ENCODE measurements around the gene SBK3. TPM values are rescaled to one million over a fixed set of nuclear protein-coding genes. Genes with fewer than 3 reads are reported as not detected.
"Not testable (repeated sequence)": the region's sequence is repeated elsewhere in the genome, so short reads cannot be mapped to it uniquely, and the experiment has no call there.

The SBK3 gene
- total RNA-seq, 1 experiment from 2014 or later, result 4.0 TPM

GRCh38 chr19:55535173-55535964 is 10.0 kb downstream of the SBK3 start:
- POLR2A ChIA-PET, result interaction anchor here (0.7 kb wide), 1 partner anchor 9 kb away, joined by 4 read pairs; no protein-coding TSS in a partner anchor
- no TSS peak for BruUV-seq (replicated peaks)

GRCh38 chr19:55534280-55534679 is 11.1 kb downstream of the SBK3 start:
- ATAC-seq; H3K36me3 ChIP-seq (ENCODE audit: control insufficient read depth, insufficient read depth, low read length); BruUV-seq (replicated peaks): not testable (repeated sequence)

More at GRCh38 chr19:55535173-55535964, 10.0 kb downstream of the SBK3 start:
- Histone ChIP-seq H3K4me3 (ENCODE audit: low read depth in 2 of 2, low read length in 2 of 2) (no peak overlapping the region), H3K27me3 (ENCODE audit: control insufficient read depth, insufficient read depth, low read length) (no peaks in the 10 kb centered on the region), H3K4me1 (ENCODE audit: control insufficient read depth, insufficient read depth, low read length) (peaks cover 6% of the 10 kb centered on the region), H3K27ac (ENCODE audit: low read length) (no peak overlapping the region), H3K9me3 (ENCODE audit: control insufficient read depth, insufficient read depth, low read depth, low read length) (no peaks in the 10 kb centered on the region), H3K36me3 (ENCODE audit: control insufficient read depth, insufficient read depth, low read length) (no peaks in the 10 kb centered on the region)
- intact Hi-C loops (cut with micrococcal nuclease; ENCODE audit: unreplicated experiment) (no loop called here), in situ Hi-C loops (cut with HindIII; ENCODE audit: low pct_unique_long_range_greater_than_20kb, low sequenced_read_pairs) (no loop called here)
- ATAC-seq, result peak; percentile 57; the same call in 1 of the 2 replicates
- TF ChIP-seq POLR2AphosphoS5 (IDR thresholded peaks at IDR 0.05; ENCODE audit: low read depth, low read length), result no peak
- TF ChIP-seq, protein P1, sequence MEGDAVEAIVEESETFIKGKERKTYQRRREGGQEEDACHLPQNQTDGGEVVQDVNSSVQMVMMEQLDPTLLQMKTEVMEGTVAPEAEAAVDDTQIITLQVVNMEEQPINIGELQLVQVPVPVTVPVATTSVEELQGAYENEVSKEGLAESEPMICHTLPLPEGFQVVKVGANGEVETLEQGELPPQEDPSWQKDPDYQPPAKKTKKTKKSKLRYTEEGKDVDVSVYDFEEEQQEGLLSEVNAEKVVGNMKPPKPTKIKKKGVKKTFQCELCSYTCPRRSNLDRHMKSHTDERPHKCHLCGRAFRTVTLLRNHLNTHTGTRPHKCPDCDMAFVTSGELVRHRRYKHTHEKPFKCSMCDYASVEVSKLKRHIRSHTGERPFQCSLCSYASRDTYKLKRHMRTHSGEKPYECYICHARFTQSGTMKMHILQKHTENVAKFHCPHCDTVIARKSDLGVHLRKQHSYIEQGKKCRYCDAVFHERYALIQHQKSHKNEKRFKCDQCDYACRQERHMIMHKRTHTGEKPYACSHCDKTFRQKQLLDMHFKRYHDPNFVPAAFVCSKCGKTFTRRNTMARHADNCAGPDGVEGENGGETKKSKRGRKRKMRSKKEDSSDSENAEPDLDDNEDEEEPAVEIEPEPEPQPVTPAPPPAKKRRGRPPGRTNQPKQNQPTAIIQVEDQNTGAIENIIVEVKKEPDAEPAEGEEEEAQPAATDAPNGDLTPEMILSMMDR (IDR thresholded peaks at IDR 0.05), result no peak
- TF ChIP-seq REST (IDR thresholded peaks at IDR 0.05; ENCODE audit: insufficient read depth in 1 of 2, low read depth in 2 of 2, low read length in 1 of 2), result no peak
- no peak for TF ChIP-seq TCF7L2 (IDR thresholded peaks at IDR 0.05; ENCODE audit: low read depth, low read length)
- no peak for TF ChIP-seq SIN3A (IDR thresholded peaks at IDR 0.05; ENCODE audit: borderline replicate concordance, insufficient read depth, low read depth, low read length)
- DNase-seq (ENCODE audit: low read depth, low spot score), result no peak
- CTCF ChIA-PET, result interaction anchor here (0.5 kb wide), 1 partner anchor 89 kb away, joined by 6 read pairs; the partner anchor contains the start of gene ZNF784

GRCh38 chr19:55530996-55531395 is 14.3 kb downstream of the SBK3 start:
- intact Hi-C loops (cut with micrococcal nuclease; ENCODE audit: unreplicated experiment), result no loop called here
- no peak for DNase-seq (ENCODE audit: low read depth, low spot score)
- H3K27me3 ChIP-seq (ENCODE audit: control insufficient read depth, insufficient read depth, low read length), result no peaks in the 10 kb centered on the region
- H3K4me1 ChIP-seq (ENCODE audit: control insufficient read depth, insufficient read depth, low read length), result peaks cover 15% of the 10 kb centered on the region
- H3K4me3 ChIP-seq (ENCODE audit: low read depth in 2 of 2, low read length in 2 of 2), result no peak overlapping the region
- ChIA-PET CTCF (no interaction called here), POLR2A (no interaction called here)
- BruUV-seq (replicated peaks), result no TSS peak
- H3K27ac ChIP-seq (ENCODE audit: low read length), result no peak overlapping the region
- H3K36me3 ChIP-seq (ENCODE audit: control insufficient read depth, insufficient read depth, low read length), result no peaks in the 10 kb centered on the region
- H3K9me3 ChIP-seq (ENCODE audit: control insufficient read depth, insufficient read depth, low read depth, low read length), result no peaks in the 10 kb centered on the region
- ATAC-seq, result no peak
- TF ChIP-seq TCF7L2 (IDR thresholded peaks at IDR 0.05; ENCODE audit: low read depth, low read length), result no peak
- no peak for TF ChIP-seq SIN3A (IDR thresholded peaks at IDR 0.05; ENCODE audit: borderline replicate concordance, insufficient read depth, low read depth, low read length)
- TF ChIP-seq, protein P1 (IDR thresholded peaks at IDR 0.05), result no peak
- no peak for TF ChIP-seq POLR2AphosphoS5 (IDR thresholded peaks at IDR 0.05; ENCODE audit: low read depth, low read length)
- no peak for TF ChIP-seq REST (IDR thresholded peaks at IDR 0.05; ENCODE audit: insufficient read depth in 1 of 2, low read depth in 2 of 2, low read length in 1 of 2)
- in situ Hi-C loops (cut with HindIII; ENCODE audit: low pct_unique_long_range_greater_than_20kb, low sequenced_read_pairs), result no loop called here

More at GRCh38 chr19:55534280-55534679, 11.1 kb downstream of the SBK3 start:
- H3K9me3 ChIP-seq (ENCODE audit: control insufficient read depth, insufficient read depth, low read depth, low read length); intact Hi-C loops (cut with micrococcal nuclease; ENCODE audit: unreplicated experiment); H3K4me1 ChIP-seq (ENCODE audit: control insufficient read depth, insufficient read depth, low read length); H3K27ac ChIP-seq (ENCODE audit: low read length); POLR2A ChIA-PET; H3K4me3 ChIP-seq (ENCODE audit: low read depth in 2 of 2, low read length in 2 of 2); DNase-seq (ENCODE audit: low read depth, low spot score); CTCF ChIA-PET; in situ Hi-C loops (cut with HindIII; ENCODE audit: low pct_unique_long_range_greater_than_20kb, low sequenced_read_pairs); H3K27me3 ChIP-seq (ENCODE audit: control insufficient read depth, insufficient read depth, low read length): not testable (repeated sequence)
